HS-5 (cell line): ENCODE results near the gene CHMP4A.
"Not testable (repeated sequence)": the region's sequence is repeated elsewhere in the genome, so short reads cannot be mapped to it uniquely, and the experiment has no call there.

Experiments used
- DNase-seq: peaks from one replicate; pipeline ENCODE4 v3.0.0-alpha.2; 2012; ENCODE audit warnings: low read depth

Gene CHMP4A

GRCh38 chr14:24246765-24247212 lies 33.5 kb upstream of the CHMP4A start:
- no peak for DNase-seq

GRCh38 chr14:24245350-24245749 lies 32.1 kb upstream of the CHMP4A start:
- DNase-seq: not testable (repeated sequence)

GRCh38 chr14:24243336-24243836 lies 30.1 kb upstream of the CHMP4A start:
- no peak for DNase-seq

GRCh38 chr14:24241829-24242443 lies 28.6 kb upstream of the CHMP4A start:
- peak; percentile 40 for DNase-seq

GRCh38 chr14:24240110-24240918 lies 27.0 kb upstream of the CHMP4A start:
- no peak for DNase-seq

- DNase-seq: no peak
Observed at GRCh38 chr14:24238527-24239037, 25.3 kb upstream of the CHMP4A start.

- no peak for DNase-seq
Observed at GRCh38 chr14:24238123-24238522, 24.8 kb upstream of the CHMP4A start.

GRCh38 chr14:24237463-24237955 lies 24.2 kb upstream of the CHMP4A start:
- no peak for DNase-seq

- no peak for DNase-seq
Observed at GRCh38 chr14:24236689-24237462, 23.6 kb upstream of the CHMP4A start.

GRCh38 chr14:24235804-24236688 lies 22.8 kb upstream of the CHMP4A start:
- no peak for DNase-seq

GRCh38 chr14:24234095-24235005 lies 21.1 kb upstream of the CHMP4A start:
- no peak for DNase-seq

- no peak for DNase-seq
Observed at GRCh38 chr14:24233538-24233866, 20.2 kb upstream of the CHMP4A start.

- DNase-seq: no peak
Observed at GRCh38 chr14:24232645-24233537, 19.6 kb upstream of the CHMP4A start, which contains the start of gene GMPR2. Gene GMPR2, plus strand, starts transcription at chr14:24232929. Its CDS starts 325 bp downstream, at chr14:24233254.

GRCh38 chr14:24232121-24232644 lies 18.9 kb upstream of the CHMP4A start, which contains the start of gene NEDD8:
Gene NEDD8, minus strand, starts transcription at chr14:24232367. Its CDS starts 100 bp downstream, at chr14:24232267.
- peak; percentile 92 for DNase-seq

GRCh38 chr14:24231263-24232120 lies 18.2 kb upstream of the CHMP4A start:
- DNase-seq: no peak

GRCh38 chr14:24228902-24229301 lies 15.6 kb upstream of the CHMP4A start:
- DNase-seq: no peak

GRCh38 chr14:24226473-24226872 lies 13.2 kb upstream of the CHMP4A start:
- no peak for DNase-seq
